Endothelial cell of umbilical vein (primary cell): ENCODE data around the gene TPP1. TPM values are rescaled to one million over a fixed set of nuclear protein-coding genes. Genes with fewer than 3 reads are reported as not detected.

Source experiments
- BruUV-seq: library from RNA; stranded (reverse); fragments of 400-500 nt; replicated peaks from 2 replicates; lab custom pipeline; 2021; lab: Mats Ljungman, UMichigan
- CTCF ChIA-PET: fragments of 300-600, 350-600 bp; sonication (Branson Sonifier 250); formaldehyde crosslinking; loops from one replicate; lab custom pipeline; 2021; ENCODE audit warnings: antibody characterized with exemption, inconsistent platforms; lab: Charles Lee
- POLR2A ChIA-PET: fragments of 300-600, 350-600 bp; sonication (Branson Sonifier 250); formaldehyde crosslinking; loops from one replicate; lab custom pipeline; 2021; ENCODE audit warnings: antibody characterized with exemption, inconsistent platforms; lab: Charles Lee
- DNase-seq: peaks from one replicate; pipeline ENCODE4 v3.0.0-alpha.2; 2011; ENCODE audit warnings: low read depth, low spot score
- FAIRE-seq: peaks from 2 replicates; lab custom pipeline; 2011; peaks lifted over from hg19 to GRCh38; lab: Jason Lieb, UNC
- H2AFZ ChIP-seq: 2 replicates; pipeline ENCODE4 v1.6.0; 2012; ENCODE audit warnings: low read depth, low read length, control low read depth, inconsistent platforms
- H3K27ac ChIP-seq: 2 replicates; pipeline ENCODE4 v1.5.1; 2011; ENCODE audit warnings: low read depth, mild to moderate bottlenecking, control low read depth, low read length, moderate library complexity; ENCODE audit not compliant: insufficient read depth
- H3K27me3 ChIP-seq, 2 experiments: 2 replicates each; pipeline versions ENCODE4 v1.6.0 to v1.6.1; 2011; ENCODE audit warnings: low read length in 2 of 2, mixed read lengths in 1 of 2; ENCODE audit not compliant: control insufficient read depth in 2 of 2, insufficient read depth in 2 of 2
- H3K36me3 ChIP-seq, 2 experiments: 2 replicates in 1 of 2; 3 replicates in 1 of 2; pipeline ENCODE4 v1.5.1; 2011; ENCODE audit warnings: low read length in 2 of 2, mild to moderate bottlenecking in 1 of 2, moderate library complexity in 1 of 2; ENCODE audit not compliant: control insufficient read depth in 2 of 2, insufficient read depth in 2 of 2; ENCODE audit errors: extremely low read depth in 1 of 2
- H3K4me1 ChIP-seq: 3 replicates; pipeline ENCODE4 v1.5.1; 2011; ENCODE audit warnings: mild to moderate bottlenecking, low read length; ENCODE audit not compliant: control insufficient read depth, insufficient read depth; ENCODE audit errors: extremely low read depth
- H3K4me2 ChIP-seq: 2 replicates; pipeline ENCODE4 v1.6.1; 2011; ENCODE audit warnings: low read length, control low read depth, mixed read lengths; ENCODE audit not compliant: insufficient read depth
- H3K4me3 ChIP-seq, 3 experiments: fragments of 200-600 bp in 1 of 3; sonication (generic), shearing (Covaris generic) in 1 of 3; replicated peaks in 1 of 3; 2 replicates each; pipeline ENCODE4 v1.5.1; 2011 to 2016; ENCODE audit warnings: control low read depth in 3 of 3, low read length in 3 of 3, mild to moderate bottlenecking in 2 of 3, inconsistent platforms in 1 of 3, low read depth in 1 of 3, moderate library complexity in 1 of 3; ENCODE audit not compliant: insufficient read depth in 1 of 3
- H3K79me2 ChIP-seq: 2 replicates; pipeline ENCODE4 v1.6.0; 2012; ENCODE audit warnings: low read length, inconsistent platforms; ENCODE audit not compliant: control insufficient read depth, insufficient read depth
- H3K9ac ChIP-seq: replicated peaks from 2 replicates; pipeline ENCODE3; 2011; ENCODE audit warnings: low read length, control low read depth; ENCODE audit not compliant: insufficient read depth; ENCODE audit errors: extremely low read depth
- H3K9me1 ChIP-seq: replicated peaks from 3 replicates; pipeline ENCODE4 v1.6.0; 2011; ENCODE audit warnings: mild to moderate bottlenecking, low read length; ENCODE audit not compliant: control insufficient read depth, insufficient read depth; ENCODE audit errors: extremely low read depth
- H3K9me3 ChIP-seq: replicated peaks from 2 replicates; pipeline ENCODE4 v1.5.1; 2012; ENCODE audit warnings: low read length, inconsistent platforms; ENCODE audit not compliant: control insufficient read depth, insufficient read depth
- H4K20me1 ChIP-seq: replicated peaks from 2 replicates; pipeline ENCODE3; 2011; ENCODE audit warnings: mild to moderate bottlenecking, low read length; ENCODE audit not compliant: control insufficient read depth, insufficient read depth; ENCODE audit errors: extremely low read depth
- EZH2 ChIP-seq: IDR thresholded peaks from 2 replicates; pipeline ENCODE4 v1.6.1; 2012; ENCODE audit warnings: borderline replicate concordance, low read depth, mild to moderate bottlenecking, moderate library complexity, low read length, inconsistent platforms; ENCODE audit not compliant: severe bottlenecking
- FOS ChIP-seq: IDR thresholded peaks from 2 replicates; pipeline ENCODE4 v1.6.1; 2011; ENCODE audit warnings: mild to moderate bottlenecking, low read length, moderate library complexity, borderline replicate concordance; ENCODE audit not compliant: insufficient read depth
- MAX ChIP-seq: IDR thresholded peaks from 2 replicates; pipeline ENCODE4 v1.6.1; 2011; ENCODE audit not compliant: insufficient read depth, insufficient read length
- MYC ChIP-seq: IDR thresholded peaks from one replicate; pipeline ENCODE4 v1.6.1; 2011; ENCODE audit warnings: mild to moderate bottlenecking, low read depth, low read length
- POLR2A ChIP-seq: IDR thresholded peaks from 2 replicates; pipeline ENCODE4 v1.6.1; 2012; ENCODE audit warnings: low read depth, mild to moderate bottlenecking, control low read depth, low read length
- POLR2AphosphoS5 ChIP-seq: IDR thresholded peaks from 2 replicates; pipeline ENCODE4 v1.6.1; 2012; ENCODE audit warnings: low read depth, mild to moderate bottlenecking, control low read depth, low read length, moderate library complexity; ENCODE audit not compliant: insufficient read depth
- dilution Hi-C: fragments of 300-500 bp; cut with MboI; formaldehyde crosslinking; loops from one replicate; pipeline ENCODE4 v1.15.0; 2019; ENCODE audit warnings: low sequenced_read_pairs; ENCODE audit not compliant: extremely low pct_ligation_motif_present
- intact Hi-C: fragments of 100-400 bp; cut with micrococcal nuclease; formaldehyde crosslinking; loops from one replicate; pipeline ENCODE4 v1.10.0; 2022
- polyA plus RNA-seq, 4 experiments: library from polyadenylated mRNA; depleted of rRNA in 3 of 4; stranded (reverse) in 3 of 4; unstranded in 1 of 4; fragments of >200 nt; gene quantifications; 2 replicates each; pipeline versions ENCODE4 v1.2.1 to v1.2.3, GENCODE V29; 2011 to 2012; ENCODE audit warnings: missing spikeins in 1 of 4
- total RNA-seq: library from RNA; stranded (reverse); gene quantifications from 2 replicates; pipeline ENCODE4 v1.2.3, GENCODE V29; 2021

TPP1 gene
- total and polyA plus RNA-seq, 2 donors (not counting 3 experiments of a cell fraction or from before 2014, with no cell fraction given), result 124 to 224 TPM

DNA sequence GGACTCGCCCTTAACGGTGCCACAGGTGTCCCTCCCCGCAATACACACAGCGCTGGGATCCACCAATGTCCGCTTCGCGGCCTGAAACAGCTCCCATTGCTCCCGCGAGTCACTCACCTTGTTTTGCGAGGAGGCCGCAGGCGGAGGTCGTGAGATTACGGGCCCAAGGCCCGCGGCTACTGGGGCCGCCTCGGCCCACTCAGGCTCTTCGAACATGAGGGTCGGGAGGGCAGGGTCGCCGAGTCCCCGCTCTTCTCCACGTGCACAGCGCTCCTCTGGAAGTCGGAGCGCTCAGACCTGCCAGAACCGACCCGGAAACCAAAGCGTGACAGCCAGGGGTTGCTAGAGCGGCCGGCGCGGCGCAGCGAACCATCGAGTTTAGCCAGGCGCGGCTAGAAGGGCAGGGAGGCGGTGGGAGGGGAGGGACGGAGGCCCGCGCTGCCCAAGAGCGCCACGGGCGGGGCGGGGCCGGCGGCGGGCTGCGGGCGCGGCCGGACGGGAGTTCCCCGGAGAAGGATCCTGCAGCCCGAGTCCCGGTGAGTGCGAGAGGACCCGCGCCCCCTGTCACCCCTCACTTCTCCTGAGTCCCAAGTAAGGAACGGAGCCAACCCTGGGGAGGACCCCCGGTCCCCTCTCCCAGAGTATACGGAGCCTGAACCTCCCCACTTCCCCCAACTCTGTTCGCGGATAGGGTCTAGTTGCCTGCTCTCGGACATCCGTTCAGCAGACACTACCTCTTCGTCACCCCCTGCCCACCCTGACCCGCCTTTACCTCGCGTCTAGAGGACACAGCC, 15.7 kb downstream of the TPP1 start, which contains the start of the genes ILK and RRP8:
Gene ILK, plus strand, starts transcription at position 488 of the 794 bp plus-strand sequence. CDS start 498 bp downstream, outside the sequence.
Gene RRP8, minus strand, starts transcription at position 330 of the 794 bp plus-strand sequence. Its CDS starts 114 bp downstream, at position 216.
- Histone ChIP-seq H3K9me3 (no peaks in the 10 kb centered on the region), H3K36me3 (peaks cover 26 to 28% of the 10 kb centered on the region in 2 experiments), H3K27me3 (no peaks in the 10 kb centered on the region), H3K9me1 (no peaks in the 10 kb centered on the region), H3K79me2 (peaks cover 88% of the 10 kb centered on the region), H3K4me3 (peak within 1 kb of the TSS; percentile 62 to 97 (median 90)), H3K4me2 (peak within 1 kb of the TSS; percentile 91), H3K27ac (peak within 1 kb of the TSS; percentile 83), H4K20me1 (peaks cover 3% of the 10 kb centered on the region), H3K9ac (peak within 1 kb of the TSS; percentile 79), H3K4me1 (peaks cover 44% of the 10 kb centered on the region), H2AFZ (peak within 1 kb of the TSS; percentile 83)
- intact Hi-C loops, result loop anchor here (1.0 to 2.0 kb wide), 8 partner anchors 9 to 281 kb away; partner anchors contain the start of genes MRPL17 and TAF10
- peak; percentile 87 for TF ChIP-seq POLR2A
- peak; percentile 59 for TF ChIP-seq MAX
- no peak for TF ChIP-seq FOS
- TF ChIP-seq EZH2, result no peak
- peak; percentile 83 for TF ChIP-seq MYC
- peak; percentile 98 for TF ChIP-seq POLR2AphosphoS5
- POLR2A ChIA-PET, result interaction anchor here (0.8 to 1.4 kb wide), 2 partner anchors 15 to 32 kb away, joined by 3 to 6 read pairs; partner anchors contain the start of gene TPP1
- dilution Hi-C loops, result no loop called here
- no TSS peak for BruUV-seq
- DNase-seq, result peak; percentile 93
- peak; percentile 89 for FAIRE-seq
- CTCF ChIA-PET, result interaction anchor here (0.6 to 7.7 kb wide), 23 partner anchors 9 to 225 kb away, joined by 3 to 122 read pairs (median 5); partner anchors contain the start of genes ARFIP2, MRPL17, TAF10 and TIMM10B
